Measurements from ENCODE around the gene ACOX2.

- no peak for TF ChIP-seq CTCF (IDR thresholded peaks at IDR 0.05; ENCODE audit: low read depth, low read length)
- no peak for TF ChIP-seq EZH2phosphoT487 (IDR thresholded peaks at IDR 0.05; ENCODE audit: low read depth)
These were observed 39.9 kb downstream of the ACOX2 start for GRCh38 chr3:58497097-58497496.

Data from OCI-LY3 (cell line).